HG03521 (cell line): Measurements from ENCODE around the gene LY6G6D.

Source experiments
- ATAC-seq: cut with Tn5 transposase; IDR thresholded peaks from one replicate; pipeline ENCODE4 v1.9.1; 2021; ENCODE audit warnings: mild to moderate bottlenecking, moderate library complexity; ENCODE audit not compliant: unreplicated experiment

Gene LY6G6D

GRCh38 chr6:31762356-31762755, 47.2 kb downstream of the LY6G6D start, which contains the start of gene SAPCD1:
TSS of gene SAPCD1 (plus strand) at chr6:31762656. CDS start at chr6:31763055, 399 bp downstream.
- ATAC-seq, result no peak

- no peak for ATAC-seq
Measured at GRCh38 chr6:31762878-31763618, 47.9 kb downstream of the LY6G6D start.

DNA sequence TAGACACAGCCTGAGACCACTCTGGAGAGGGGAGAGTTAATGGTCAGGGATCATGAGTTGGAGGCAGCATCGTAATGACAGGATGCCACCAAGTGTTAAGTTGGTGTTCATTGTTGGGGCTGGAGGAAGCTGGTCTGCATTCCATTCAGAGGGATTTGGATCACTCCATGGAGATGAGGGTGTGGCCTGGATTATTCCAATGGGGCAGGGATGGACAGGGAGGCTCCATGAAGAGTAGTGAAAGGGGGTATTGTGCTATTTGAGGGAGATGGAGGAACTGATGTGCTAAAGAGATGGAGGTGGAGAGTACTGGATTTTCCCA, 48.4 kb downstream of the LY6G6D start:
- no peak for ATAC-seq

GRCh38 chr6:31764198-31764597, 49.0 kb downstream of the LY6G6D start:
- ATAC-seq, result no peak

- no peak for ATAC-seq
Measured at GRCh38 chr6:31765559-31765909, 50.4 kb downstream of the LY6G6D start.

DNA sequence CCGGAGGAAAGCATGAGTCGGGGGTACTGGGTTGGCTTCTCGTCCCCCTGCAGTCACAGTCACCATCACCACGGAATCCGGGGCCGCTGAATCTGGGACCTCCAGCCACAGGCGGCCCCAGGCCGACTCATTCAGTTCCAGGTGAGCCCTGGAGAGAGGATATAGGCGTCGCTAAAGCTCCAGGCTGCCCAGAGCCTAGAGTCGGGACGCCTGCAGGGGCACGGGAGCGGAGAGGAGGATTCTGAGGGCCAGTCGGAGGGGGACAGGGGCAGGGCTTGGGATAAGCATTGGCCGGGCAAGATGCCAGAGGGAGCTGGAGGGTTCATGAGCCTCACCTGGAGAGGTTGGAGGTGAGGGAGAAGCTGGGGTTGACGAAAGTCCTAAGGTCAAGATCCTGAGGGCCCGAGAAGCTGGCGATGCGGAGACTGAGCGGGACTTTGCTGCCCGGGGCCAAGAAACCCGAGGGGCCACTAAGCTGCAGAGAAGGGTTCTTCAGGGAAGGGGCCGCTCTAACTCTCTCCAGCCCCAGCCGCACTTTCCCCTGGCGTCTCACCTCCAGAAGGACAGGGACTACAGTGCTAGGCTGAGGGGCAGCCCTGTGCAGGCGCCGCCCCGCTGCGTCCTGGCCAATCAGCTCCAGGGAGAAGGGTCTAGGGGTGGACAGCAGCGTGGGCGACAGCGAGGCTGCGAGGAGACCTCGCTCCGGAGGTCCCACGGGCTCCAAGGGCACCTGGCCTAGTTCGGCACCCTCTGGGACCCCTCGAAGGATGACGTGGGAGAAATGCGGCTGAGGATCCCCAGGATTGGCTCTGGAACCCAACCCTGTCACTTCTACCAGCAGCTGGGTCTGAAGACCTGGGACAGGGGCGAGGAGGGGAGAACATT, 51.0 kb downstream of the LY6G6D start:
- no peak for ATAC-seq

GRCh38 chr6:31767096-31767645, 52.0 kb downstream of the LY6G6D start:
- no peak for ATAC-seq
